Spleen (tissue), 11 donors: ENCODE measurements around the gene MYO18B. TPM values are rescaled to one million over a fixed set of nuclear protein-coding genes. Genes with fewer than 3 reads are reported as not detected.

Source experiments
- DNase-seq: peaks from one replicate; pipeline ENCODE4 v3.0.0-alpha.2; 2020
- H3K27ac ChIP-seq, 8 donors: fragments of 200-600 bp; sonication (generic) in 7 of 8; 1 replicate in 4 of 8; 2 replicates in 4 of 8; pipeline versions ENCODE4 v1.5.0 to v1.8.0; 2016 to 2021; ENCODE audit warnings: inconsistent platforms in 4 of 8, mild to moderate bottlenecking in 4 of 8, moderate library complexity in 1 of 8
- H3K27me3 ChIP-seq, 7 donors: fragments of 200-600 bp; sonication (generic) in 6 of 7; replicated peaks in 1 of 7; 1 replicate in 4 of 7; 2 replicates in 3 of 7; pipeline versions ENCODE4 v1.5.0 to v1.8.0; 2016 to 2021; ENCODE audit warnings: inconsistent platforms in 3 of 7, mild to moderate bottlenecking in 1 of 7
- H3K36me3 ChIP-seq, 6 donors: fragments of 200-600 bp; sonication (generic) in 5 of 6; 1 replicate in 4 of 6; 2 replicates in 2 of 6; pipeline versions ENCODE4 v1.5.0 to v1.8.0; 2016 to 2021; ENCODE audit warnings: inconsistent platforms in 2 of 6
- H3K4me1 ChIP-seq, 6 donors: fragments of 200-600 bp; sonication (generic) in 5 of 6; 1 replicate in 3 of 6; 2 replicates in 3 of 6; pipeline versions ENCODE4 v1.5.0 to v1.8.0; 2016 to 2021; ENCODE audit warnings: inconsistent platforms in 3 of 6
- H3K4me3 ChIP-seq, 8 donors: fragments of 200-600 bp; sonication (generic) in 7 of 8; 1 replicate in 4 of 8; 2 replicates in 4 of 8; pipeline versions ENCODE4 v1.5.0 to v1.8.0; 2016 to 2021; ENCODE audit warnings: inconsistent platforms in 4 of 8, mild to moderate bottlenecking in 4 of 8, moderate library complexity in 2 of 8
- H3K9me3 ChIP-seq, 8 donors: fragments of 200-600 bp; sonication (generic) in 7 of 8; 1 replicate in 4 of 8; 2 replicates in 4 of 8; pipeline versions ENCODE4 v1.5.0 to v1.8.0; 2016 to 2021; ENCODE audit warnings: inconsistent platforms in 4 of 8
- CTCF ChIP-seq, 11 experiments: fragments of 200-600 bp in 7 of 11; fragments of 450-650 bp in 4 of 11; sonication (generic) in 4 of 11; IDR thresholded peaks in 8 of 11; conservative IDR thresholded peaks in 3 of 11; 1 replicate in 7 of 11; 2 replicates in 4 of 11; pipeline versions ENCODE4 v1.4.0 to v1.8.0; 2016 to 2021; ENCODE audit warnings: antibody characterized with exemption in 11 of 11, inconsistent platforms in 4 of 11, mild to moderate bottlenecking in 1 of 11
- POLR2A ChIP-seq, 3 donors: fragments of 450-650 bp; IDR thresholded peaks; one replicate each; pipeline ENCODE4 v1.5.1; 2017; ENCODE audit warnings: antibody characterized with exemption in 3 of 3, mild to moderate bottlenecking in 1 of 3
- POLR2AphosphoS5 ChIP-seq, 3 donors: sonication (generic); formaldehyde crosslinking; IDR thresholded peaks; one replicate each; pipeline ENCODE4 v1.5.1; 2017; ENCODE audit warnings: antibody characterized with exemption in 3 of 3
- WGBS, 5 donors: extraction: QIAGEN DNeasy Blood & Tissue Kit in 3 of 5; methylation state at CpG; one replicate each; pipeline versions ENCODE4 v1.1.5 to v1.1.7; 2013 to 2018; 5-methylcytosine and 5-hydroxymethylcytosine counted together
- intact Hi-C: fragments of 100-400 bp; cut with DNase I; formaldehyde crosslinking; loops from one replicate; pipeline ENCODE4 v1.15.0; 2023; ENCODE audit warnings: low total_unique reads
- polyA plus RNA-seq, 3 donors: library from polyadenylated mRNA; stranded (reverse); fragments of 200-250 nt; gene quantifications; one replicate each; pipeline ENCODE4 v1.2.1, GENCODE V29; 2013
- total RNA-seq, 7 donors: library from RNA; depleted of rRNA in 3 of 7; stranded (reverse); fragments of >200 nt in 3 of 7; fragmentation: NEBNext Ultra II Directional in 4 of 7; extraction: Animal tissue kit (Norgen Biotek cat#: 25700) in 4 of 7; gene quantifications; one replicate each; pipeline versions ENCODE4 v1.1.0 to v1.2.1, GENCODE V29; 2016 to 2021
- donor health status: healthy with polysubstance abuse.
- donor health status: DM: no; HTN: no; CAD: no; lungs with moderate emphysema.
- donor health status: DM: no; HTN: no; CAD: no.
- donor health status: Bipolar disorder and iron deficiency.
- donor health status: healthy.
- donor health status: DM: no; HTN: no; CAD: no.
- donor health status: DM: yes; HTN: yes; CAD: no.

The MYO18B gene
- total and polyA plus RNA-seq, 10 donors: under 0.01 to 0.79 (median 0.12) TPM

DNA sequence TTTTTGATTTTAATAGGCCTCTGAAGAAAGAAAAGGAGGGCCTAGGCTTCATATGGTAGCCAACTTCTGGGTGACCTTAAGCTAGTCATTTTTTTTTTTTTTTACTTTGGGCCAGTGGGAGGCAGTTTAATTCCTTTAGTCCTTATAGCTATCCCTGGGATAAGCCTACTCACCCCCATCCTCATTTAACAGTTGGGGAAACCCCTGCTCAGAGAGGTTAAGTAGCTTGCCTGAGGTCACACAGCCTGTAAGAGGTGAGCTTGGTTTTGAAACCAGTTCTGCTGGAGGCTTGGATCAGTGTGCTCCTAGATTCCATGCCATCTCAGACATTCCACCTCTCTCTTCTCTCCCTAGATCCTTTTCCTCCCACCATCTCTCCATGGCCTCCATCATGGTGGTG, 86.4 kb downstream of the MYO18B start:
- DNase-seq: no peak
- peaks cover 0 to 18% (median 5%) of the 10 kb centered on the region in 8 donors for H3K9me3 ChIP-seq
- no peaks in the 10 kb centered on the region for H3K36me3 ChIP-seq
- peaks cover 0 to 11% (median 0%) of the 10 kb centered on the region in 7 donors for H3K27me3 ChIP-seq
- no peak overlapping the region for H3K4me3 ChIP-seq
- H3K4me1 ChIP-seq: no peaks in the 10 kb centered on the region
- H3K27ac ChIP-seq: no peak overlapping the region
- intact Hi-C loops: no loop called here
- no peak for TF ChIP-seq POLR2A (IDR thresholded peaks at IDR 0.05)
- no peak for TF ChIP-seq POLR2AphosphoS5 (IDR thresholded peaks at IDR 0.05)
- no peak for TF ChIP-seq CTCF (IDR thresholded peaks at IDR 0.05 in 8 of 11, conservative IDR thresholded peaks at IDR 0.05 in 3 of 11)

DNA sequence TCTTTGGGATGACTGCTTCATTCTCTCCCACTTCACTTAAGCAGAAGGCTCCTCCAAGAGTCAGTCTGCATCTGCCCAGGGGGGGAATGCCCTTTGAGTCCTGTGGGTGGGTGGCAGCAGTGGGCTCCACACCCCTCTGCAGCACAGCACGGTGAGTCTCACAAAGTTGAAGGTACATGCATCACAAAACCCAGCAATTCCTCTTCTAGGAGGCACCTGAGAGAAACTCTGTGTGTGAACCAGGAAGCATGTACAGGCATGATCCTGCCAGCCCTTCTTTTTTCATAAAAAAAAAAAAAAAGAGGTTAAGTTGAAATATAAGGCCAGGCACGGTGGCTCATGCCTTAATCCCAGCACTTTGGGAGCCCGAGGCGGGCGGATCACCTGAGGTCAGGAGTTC, 87.2 kb downstream of the MYO18B start:
- intact Hi-C loops: no loop called here
- 81 to 93% (median 87%) methylated on average over 4 to 5 of the region's 5 CpGs for WGBS, 5 donors
- H3K4me3 ChIP-seq: no peak overlapping the region
- H3K9me3 ChIP-seq: peaks cover 0 to 18% (median 5%) of the 10 kb centered on the region in 8 donors
- no peaks in the 10 kb centered on the region for H3K4me1 ChIP-seq
- no peak for TF ChIP-seq POLR2AphosphoS5 (IDR thresholded peaks at IDR 0.05)
- TF ChIP-seq CTCF (IDR thresholded peaks at IDR 0.05 in 8 of 11, conservative IDR thresholded peaks at IDR 0.05 in 3 of 11): no peak
- no peak for TF ChIP-seq POLR2A (IDR thresholded peaks at IDR 0.05)
- H3K36me3 ChIP-seq: no peaks in the 10 kb centered on the region
- peaks cover 0 to 3% (median 0%) of the 10 kb centered on the region in 7 donors for H3K27me3 ChIP-seq
- H3K27ac ChIP-seq: no peak overlapping the region
- DNase-seq: no peak

- WGBS, 5 donors: 80 to 92% (median 85%) methylated on average over 10 to 11 of the region's 11 CpGs
- no peak for DNase-seq
- H3K36me3 ChIP-seq: no peaks in the 10 kb centered on the region
- H3K4me1 ChIP-seq: no peaks in the 10 kb centered on the region
- no peak overlapping the region for H3K27ac ChIP-seq
- no peak for TF ChIP-seq POLR2A (IDR thresholded peaks at IDR 0.05)
- TF ChIP-seq POLR2AphosphoS5 (IDR thresholded peaks at IDR 0.05): no peak
- no peak for TF ChIP-seq CTCF (IDR thresholded peaks at IDR 0.05 in 8 of 11, conservative IDR thresholded peaks at IDR 0.05 in 3 of 11)
- no peaks in the 10 kb centered on the region for H3K27me3 ChIP-seq
- H3K9me3 ChIP-seq: peaks cover 0 to 18% (median 5%) of the 10 kb centered on the region in 8 donors
- H3K4me3 ChIP-seq: no peak overlapping the region
- intact Hi-C loops: no loop called here
Measured at GRCh38 chr22:25829808-25830777, 88.1 kb downstream of the MYO18B start.

- Histone ChIP-seq H3K27ac (no peak overlapping the region), H3K4me3 (no peak overlapping the region), H3K9me3 (peaks cover 0 to 18% (median 5%) of the 10 kb centered on the region in 8 donors), H3K4me1 (no peaks in the 10 kb centered on the region), H3K36me3 (no peaks in the 10 kb centered on the region), H3K27me3 (peaks cover 0 to 9% (median 0%) of the 10 kb centered on the region in 7 donors)
- 70 to 83% (median 77%) methylated on average over 4 to 5 of the region's 5 CpGs for WGBS, 5 donors
- DNase-seq: no peak
- TF ChIP-seq POLR2AphosphoS5 (IDR thresholded peaks at IDR 0.05): no peak
- no peak for TF ChIP-seq CTCF (IDR thresholded peaks at IDR 0.05 in 8 of 11, conservative IDR thresholded peaks at IDR 0.05 in 3 of 11)
- TF ChIP-seq POLR2A (IDR thresholded peaks at IDR 0.05): no peak
- intact Hi-C loops: no loop called here
Measured at GRCh38 chr22:25833091-25833490, 91.1 kb downstream of the MYO18B start.
